ENCODE measurements around the gene CUZD1. TPM values are rescaled to one million over a fixed set of nuclear protein-coding genes. Genes with fewer than 3 reads are reported as not detected.

CUZD1 gene
- total and polyA plus RNA-seq, 12 donors = 0.14 to 2.2 (median 0.57) TPM; not detected in 3

DNA sequence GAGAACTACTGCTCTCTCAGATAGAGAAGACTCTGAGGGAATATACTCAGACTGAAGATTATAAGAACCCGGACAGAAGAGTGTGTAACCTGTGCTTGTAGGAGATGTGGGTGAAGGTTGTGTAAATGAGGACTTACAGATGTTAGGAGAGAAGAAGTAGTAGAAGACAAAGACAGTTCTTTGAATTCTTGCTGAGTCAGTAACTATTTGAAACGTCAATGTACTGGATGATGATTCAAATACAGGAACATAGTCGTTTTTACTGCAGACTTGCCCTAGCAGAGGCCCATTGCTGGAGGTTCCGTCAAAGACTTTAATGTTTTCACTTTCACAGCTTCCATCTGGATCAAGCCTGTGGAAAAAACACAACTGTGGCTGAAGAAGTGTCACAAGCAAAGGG, 6.8 kb downstream of the CUZD1 start:
- no peak for DNase-seq
- no peak overlapping the region for H3K27ac ChIP-seq
- no peaks in the 10 kb centered on the region for H3K36me3 ChIP-seq (replicated peaks in 1 of 2)
- no peak overlapping the region for H3K4me3 ChIP-seq
- TF ChIP-seq POLR2A (IDR thresholded peaks at IDR 0.05) = no peak
- TF ChIP-seq, protein P1, sequence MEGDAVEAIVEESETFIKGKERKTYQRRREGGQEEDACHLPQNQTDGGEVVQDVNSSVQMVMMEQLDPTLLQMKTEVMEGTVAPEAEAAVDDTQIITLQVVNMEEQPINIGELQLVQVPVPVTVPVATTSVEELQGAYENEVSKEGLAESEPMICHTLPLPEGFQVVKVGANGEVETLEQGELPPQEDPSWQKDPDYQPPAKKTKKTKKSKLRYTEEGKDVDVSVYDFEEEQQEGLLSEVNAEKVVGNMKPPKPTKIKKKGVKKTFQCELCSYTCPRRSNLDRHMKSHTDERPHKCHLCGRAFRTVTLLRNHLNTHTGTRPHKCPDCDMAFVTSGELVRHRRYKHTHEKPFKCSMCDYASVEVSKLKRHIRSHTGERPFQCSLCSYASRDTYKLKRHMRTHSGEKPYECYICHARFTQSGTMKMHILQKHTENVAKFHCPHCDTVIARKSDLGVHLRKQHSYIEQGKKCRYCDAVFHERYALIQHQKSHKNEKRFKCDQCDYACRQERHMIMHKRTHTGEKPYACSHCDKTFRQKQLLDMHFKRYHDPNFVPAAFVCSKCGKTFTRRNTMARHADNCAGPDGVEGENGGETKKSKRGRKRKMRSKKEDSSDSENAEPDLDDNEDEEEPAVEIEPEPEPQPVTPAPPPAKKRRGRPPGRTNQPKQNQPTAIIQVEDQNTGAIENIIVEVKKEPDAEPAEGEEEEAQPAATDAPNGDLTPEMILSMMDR (IDR thresholded peaks at IDR 0.05) = no peak
- intact Hi-C loops (cut with DNase I) = no loop called here
- no peaks in the 10 kb centered on the region for H3K9me3 ChIP-seq (replicated peaks in 1 of 3)
- WGBS, 4 donors = 71 to 87% (median 75%) methylated on average over 4 of the region's 4 CpGs
- H3K4me1 ChIP-seq (replicated peaks in 1 of 2) = no peaks in the 10 kb centered on the region
- no peaks in the 10 kb centered on the region for H3K27me3 ChIP-seq

- H3K4me3 ChIP-seq = no peak overlapping the region
- TF ChIP-seq POLR2A (IDR thresholded peaks at IDR 0.05) = no peak
- TF ChIP-seq, protein P1 (IDR thresholded peaks at IDR 0.05) = no peak
- DNase-seq = no peak
- intact Hi-C loops (cut with DNase I) = no loop called here
- WGBS, 4 donors = 74 to 84% (median 80%) methylated on average over 2 of the region's 2 CpGs
- H3K36me3 ChIP-seq (replicated peaks in 1 of 2) = no peaks in the 10 kb centered on the region
- H3K27me3 ChIP-seq = no peaks in the 10 kb centered on the region
- no peak overlapping the region for H3K27ac ChIP-seq
- no peaks in the 10 kb centered on the region for H3K4me1 ChIP-seq (replicated peaks in 1 of 2)
- no peaks in the 10 kb centered on the region for H3K9me3 ChIP-seq (replicated peaks in 1 of 3)
Measured at GRCh38 chr10:122835908-122836307, 9.7 kb downstream of the CUZD1 start.

DNA sequence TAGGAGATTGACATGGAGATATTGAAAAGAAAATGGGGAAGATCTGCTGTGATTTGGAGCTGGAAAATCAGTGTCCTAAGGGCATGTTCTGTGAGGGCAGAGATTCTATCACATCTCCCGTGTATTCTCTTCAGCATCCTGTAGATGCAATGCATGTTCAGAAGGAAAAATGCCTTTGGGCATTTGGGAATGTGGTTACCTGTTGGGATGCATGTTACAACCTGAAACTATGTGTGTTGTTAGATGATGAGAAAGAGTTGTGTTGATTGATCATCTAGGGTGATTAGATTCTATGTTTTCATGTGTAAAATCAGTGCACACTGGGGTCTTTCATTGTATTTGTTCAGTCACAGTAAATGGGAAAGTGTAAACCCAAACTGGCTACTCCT, 14.7 kb downstream of the CUZD1 start:
- Histone ChIP-seq H3K4me1 (replicated peaks in 1 of 2) (no peaks in the 10 kb centered on the region), H3K4me3 (no peak overlapping the region), H3K27ac (no peak overlapping the region), H3K9me3 (replicated peaks in 1 of 3) (no peaks in the 10 kb centered on the region), H3K27me3 (peaks cover 2% of the 10 kb centered on the region), H3K36me3 (replicated peaks in 1 of 2) (no peaks in the 10 kb centered on the region)
- no peak for TF ChIP-seq POLR2A (IDR thresholded peaks at IDR 0.05)
- TF ChIP-seq, protein P1 (IDR thresholded peaks at IDR 0.05) = no peak
- DNase-seq = no peak
- 67 to 91% (median 75%) methylated on average over 1 of the region's 1 CpG for WGBS, 4 donors
- intact Hi-C loops (cut with DNase I) = no loop called here

- H3K27ac ChIP-seq = no peak overlapping the region
- no peaks in the 10 kb centered on the region for H3K4me1 ChIP-seq (replicated peaks in 1 of 2)
- peaks cover 2% of the 10 kb centered on the region for H3K27me3 ChIP-seq
- H3K4me3 ChIP-seq = no peak overlapping the region
- no peak for DNase-seq
- TF ChIP-seq, protein P1 (IDR thresholded peaks at IDR 0.05) = no peak
- TF ChIP-seq POLR2A (IDR thresholded peaks at IDR 0.05) = no peak
- H3K9me3 ChIP-seq (replicated peaks in 1 of 3) = no peaks in the 10 kb centered on the region
- WGBS, 4 donors = 79 to 90% (median 83%) methylated on average over 6 to 7 of the region's 7 CpGs
- intact Hi-C loops (cut with DNase I) = no loop called here
- no peaks in the 10 kb centered on the region for H3K36me3 ChIP-seq (replicated peaks in 1 of 2)
Measured at GRCh38 chr10:122830273-122830964, 15.2 kb downstream of the CUZD1 start.
